Psoas muscle (tissue), 8 donors: Measurements from ENCODE around the gene DSE. TPM values are rescaled to one million over a fixed set of nuclear protein-coding genes. Genes with fewer than 3 reads are reported as not detected.

Experiments
- ATAC-seq, 4 donors: fragments of 200-7000 bp; cut with Tn5 transposase; one replicate each; pipeline ENCODE4 v1.9.1; 2020; ENCODE audit warnings: moderate library complexity in 3 of 4, mild to moderate bottlenecking in 2 of 4
- DNase-seq, 2 donors: peaks; one replicate each; pipeline ENCODE4 v3.0.0-alpha.2; 2020
- H3K27ac ChIP-seq: fragments of 200-600 bp; one replicate; pipeline ENCODE4 v1.8.0; 2022
- H3K27me3 ChIP-seq, 3 donors: fragments of 200-600 bp in 1 of 3; one replicate each; pipeline versions ENCODE4 v1.6.1 to v1.8.0; 2013 to 2022; ENCODE audit warnings: low read length in 2 of 3, mild to moderate bottlenecking in 2 of 3, moderate library complexity in 1 of 3; ENCODE audit not compliant: insufficient read depth in 3 of 3
- H3K36me3 ChIP-seq, 2 donors: fragments of 200-600 bp in 1 of 2; one replicate each; pipeline versions ENCODE4 v1.6.1 to v1.8.0; 2013 to 2022; ENCODE audit warnings: low read depth in 1 of 2, mild to moderate bottlenecking in 1 of 2, moderate library complexity in 1 of 2; ENCODE audit not compliant: insufficient read depth in 1 of 2
- H3K4me1 ChIP-seq: fragments of 200-600 bp; one replicate; pipeline ENCODE4 v1.8.0; 2022
- H3K4me3 ChIP-seq: fragments of 200-600 bp; one replicate; pipeline ENCODE4 v1.8.0; 2022; ENCODE audit warnings: mild to moderate bottlenecking
- H3K9me3 ChIP-seq: fragments of 200-600 bp; one replicate; pipeline ENCODE4 v1.8.0; 2022
- CTCF ChIP-seq: fragments of 200-600 bp; IDR thresholded peaks from one replicate; pipeline ENCODE4 v1.8.0; 2022; ENCODE audit warnings: antibody characterized with exemption
- WGBS, 3 donors: extraction: QIAGEN DNeasy Blood & Tissue Kit; methylation state at CpG; one replicate each; pipeline versions ENCODE4 v1.1.6 to v1.1.7; 2013; 5-methylcytosine and 5-hydroxymethylcytosine counted together
- intact Hi-C, 2 donors: fragments of 100-400 bp; cut with DNase I; formaldehyde crosslinking; loops; one replicate each; pipeline versions ENCODE4 v1.11.0 to v1.14.2; 2022
- polyA plus RNA-seq, 3 donors: library from polyadenylated mRNA; stranded (reverse); fragments of 200-250 nt; gene quantifications; one replicate each; pipeline ENCODE4 v1.2.3, GENCODE V29; 2013
- total RNA-seq, 4 donors: library from RNA; stranded (reverse); fragmentation: NEBNext Ultra II Directional in 2 of 4; extraction: Animal tissue kit (Norgen Biotek cat#: 25700) in 2 of 4; gene quantifications; one replicate each; pipeline versions ENCODE4 v1.2.1 to v1.2.4, GENCODE V29; 2021 to 2023
- donor health status: healthy with polysubstance abuse.
- donor health status: DM: no; HTN: no; CAD: no; lungs with moderate emphysema.
- donor health status: Bipolar disorder and iron deficiency.
- donor health status: healthy.
- donor health status: DM: yes; HTN: yes; CAD: no.
- donor health status: DM: no; HTN: no; CAD: no.
- donor health status: DM: no; HTN: no; CAD: no.
- donor health status: DM: yes; HTN: yes; CAD: no.

DSE gene
- total and polyA plus RNA-seq, 7 donors: 2.3 to 26.7 (median 9.6) TPM

- Histone ChIP-seq H3K4me3 (no peak overlapping the region), H3K9me3 (no peaks in the 10 kb centered on the region), H3K4me1 (peaks cover 12% of the 10 kb centered on the region), H3K27ac (no peak overlapping the region), H3K27me3 (no peaks in the 10 kb centered on the region), H3K36me3 (no peaks in the 10 kb centered on the region)
- intact Hi-C loops: no loop called here
- ATAC-seq (no peak), DNase-seq (no peak)
- TF ChIP-seq CTCF: no peak
Observed at GRCh38 chr6:116379764-116380163, 9.0 kb downstream of the DSE start.

- no peaks in the 10 kb centered on the region for H3K36me3 ChIP-seq
- H3K27ac ChIP-seq: no peak overlapping the region
- intact Hi-C loops: no loop called here
- no peak overlapping the region for H3K4me3 ChIP-seq
- H3K9me3 ChIP-seq: no peaks in the 10 kb centered on the region
- no peaks in the 10 kb centered on the region for H3K27me3 ChIP-seq
- peaks cover 15% of the 10 kb centered on the region for H3K4me1 ChIP-seq
- no peak for ATAC-seq
- no peak for TF ChIP-seq CTCF
- DNase-seq: no peak
- WGBS, 3 donors: 70 to 90% (median 80%) methylated on average over 1 of the region's 1 CpG
Observed at GRCh38 chr6:116380346-116380745, 9.6 kb downstream of the DSE start.

GRCh38 chr6:116381000-116381399, 10.3 kb downstream of the DSE start:
- WGBS, 3 donors: 74 to 86% (median 77%) methylated on average over 3 of the region's 3 CpGs
- intact Hi-C loops: no loop called here

GRCh38 chr6:116382587-116382986, 11.8 kb downstream of the DSE start:
- Histone ChIP-seq H3K27me3 (no peaks in the 10 kb centered on the region), H3K36me3 (no peaks in the 10 kb centered on the region), H3K27ac (no peak overlapping the region), H3K4me1 (peaks cover 34% of the 10 kb centered on the region), H3K4me3 (no peak overlapping the region), H3K9me3 (no peaks in the 10 kb centered on the region)
- TF ChIP-seq CTCF: no peak
- WGBS, 3 donors: 97 to 100% (median 100%) methylated on average over 1 of the region's 1 CpG
- no peak for DNase-seq
- ATAC-seq: no peak
- intact Hi-C loops: no loop called here

More at GRCh38 chr6:116381000-116381399, 10.3 kb downstream of the DSE start:
- Histone ChIP-seq H3K4me3 (no peak overlapping the region), H3K27ac (no peak overlapping the region), H3K9me3 (no peaks in the 10 kb centered on the region), H3K36me3 (no peaks in the 10 kb centered on the region), H3K4me1 (peaks cover 19% of the 10 kb centered on the region), H3K27me3 (no peaks in the 10 kb centered on the region)
- ATAC-seq: no peak
- TF ChIP-seq CTCF: no peak
- no peak for DNase-seq

- ATAC-seq: no peak
- H3K27me3 ChIP-seq: no peaks in the 10 kb centered on the region
- DNase-seq: no peak
- H3K4me3 ChIP-seq: no peak overlapping the region
- no peak for TF ChIP-seq CTCF
- H3K9me3 ChIP-seq: no peaks in the 10 kb centered on the region
- H3K4me1 ChIP-seq: peaks cover 54% of the 10 kb centered on the region
- intact Hi-C loops: no loop called here
- 91 to 98% (median 94%) methylated on average over 3 of the region's 3 CpGs for WGBS, 3 donors
- H3K36me3 ChIP-seq: no peaks in the 10 kb centered on the region
- no peak overlapping the region for H3K27ac ChIP-seq
Observed at GRCh38 chr6:116384727-116385458, 14.1 kb downstream of the DSE start.
